ENCODE data around the gene CD2BP2. TPM values are rescaled to one million over a fixed set of nuclear protein-coding genes. Genes with fewer than 3 reads are reported as not detected.

CD2BP2 gene
- total and polyA plus RNA-seq, 8 donors = 42.9 to 59.1 (median 52.7) TPM

GRCh38 chr16:30356401-30357084, 1.4 kb upstream of the CD2BP2 start:
- Histone ChIP-seq H3K27ac (peak overlapping the region; percentile 98), H3K27me3 (no peaks in the 10 kb centered on the region), H3K9me3 (no peaks in the 10 kb centered on the region), H3K4me1 (peaks cover 22 to 48% of the 10 kb centered on the region in 2 donors), H3K36me3 (peaks cover 0 to 72% of the 10 kb centered on the region in 2 donors), H3K4me3 (peak overlapping the region; percentile 72 to 92)
- no peak for ATAC-seq
- peak in 2 of 4 donors; percentile 34 to 63 for DNase-seq
- TF ChIP-seq, protein P1, sequence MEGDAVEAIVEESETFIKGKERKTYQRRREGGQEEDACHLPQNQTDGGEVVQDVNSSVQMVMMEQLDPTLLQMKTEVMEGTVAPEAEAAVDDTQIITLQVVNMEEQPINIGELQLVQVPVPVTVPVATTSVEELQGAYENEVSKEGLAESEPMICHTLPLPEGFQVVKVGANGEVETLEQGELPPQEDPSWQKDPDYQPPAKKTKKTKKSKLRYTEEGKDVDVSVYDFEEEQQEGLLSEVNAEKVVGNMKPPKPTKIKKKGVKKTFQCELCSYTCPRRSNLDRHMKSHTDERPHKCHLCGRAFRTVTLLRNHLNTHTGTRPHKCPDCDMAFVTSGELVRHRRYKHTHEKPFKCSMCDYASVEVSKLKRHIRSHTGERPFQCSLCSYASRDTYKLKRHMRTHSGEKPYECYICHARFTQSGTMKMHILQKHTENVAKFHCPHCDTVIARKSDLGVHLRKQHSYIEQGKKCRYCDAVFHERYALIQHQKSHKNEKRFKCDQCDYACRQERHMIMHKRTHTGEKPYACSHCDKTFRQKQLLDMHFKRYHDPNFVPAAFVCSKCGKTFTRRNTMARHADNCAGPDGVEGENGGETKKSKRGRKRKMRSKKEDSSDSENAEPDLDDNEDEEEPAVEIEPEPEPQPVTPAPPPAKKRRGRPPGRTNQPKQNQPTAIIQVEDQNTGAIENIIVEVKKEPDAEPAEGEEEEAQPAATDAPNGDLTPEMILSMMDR (IDR thresholded peaks at IDR 0.05) = no peak
- intact Hi-C loops (cut with DNase I) = no loop called here

DNA sequence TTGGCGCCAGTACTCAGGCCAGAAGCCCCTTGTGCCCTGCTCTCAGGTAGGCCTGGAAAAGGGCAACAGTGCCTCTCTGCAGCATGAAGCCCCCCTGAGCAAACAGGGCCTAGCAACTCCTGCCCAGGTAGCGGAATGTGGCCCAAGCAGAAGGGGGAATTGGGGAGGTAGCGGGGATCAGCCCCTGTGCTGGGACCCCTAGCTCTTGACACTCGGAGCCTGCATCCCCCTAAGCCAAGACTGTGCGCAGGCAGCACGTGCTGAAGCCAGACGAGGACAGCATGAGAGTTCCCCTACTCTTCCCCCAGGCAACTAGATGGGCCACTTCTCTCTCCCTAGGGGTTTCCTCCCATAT, 823 bp upstream of the CD2BP2 start:
- peak overlapping the region; percentile 98 for H3K27ac ChIP-seq
- ATAC-seq (no peak), DNase-seq (no peak)
- peaks cover 22 to 54% of the 10 kb centered on the region in 2 donors for H3K4me1 ChIP-seq
- intact Hi-C loops (cut with DNase I) = no loop called here
- peaks cover 0 to 72% of the 10 kb centered on the region in 2 donors for H3K36me3 ChIP-seq
- TF ChIP-seq, protein P1 (IDR thresholded peaks at IDR 0.05) = no peak
- H3K9me3 ChIP-seq = no peaks in the 10 kb centered on the region
- no peaks in the 10 kb centered on the region for H3K27me3 ChIP-seq
- H3K4me3 ChIP-seq = peak overlapping the region; percentile 72 to 92

- intact Hi-C loops (cut with DNase I) = no loop called here
Measured at GRCh38 chr16:30354423-30355143, 525 bp downstream of the CD2BP2 start.

GRCh38 chr16:30353438-30354129, 1.5 kb downstream of the CD2BP2 start:
- intact Hi-C loops (cut with DNase I) = no loop called here
- H3K27ac ChIP-seq = peak overlapping the region in 1 of 2 donors; percentile 98
- peaks cover 0 to 69% of the 10 kb centered on the region in 2 donors for H3K36me3 ChIP-seq

More at GRCh38 chr16:30354423-30355143, 525 bp downstream of the CD2BP2 start:
- H3K27ac ChIP-seq = peak overlapping the region; percentile 98
- DNase-seq = peak in 2 of 4 donors; percentile 37 to 78
- H3K36me3 ChIP-seq = peaks cover 0 to 72% of the 10 kb centered on the region in 2 donors
- peak overlapping the region; percentile 72 to 92 for H3K4me3 ChIP-seq
- no peaks in the 10 kb centered on the region for H3K9me3 ChIP-seq
- H3K4me1 ChIP-seq = peaks cover 22 to 62% of the 10 kb centered on the region in 2 donors
- no peaks in the 10 kb centered on the region for H3K27me3 ChIP-seq
- peak; percentile 31 for ATAC-seq
- TF ChIP-seq, protein P1 (IDR thresholded peaks at IDR 0.05) = no peak

More at GRCh38 chr16:30353438-30354129, 1.5 kb downstream of the CD2BP2 start:
- DNase-seq (peak in 2 of 4 donors; percentile 30 to 76), ATAC-seq (no peak)
- Histone ChIP-seq H3K4me1 (peaks cover 22 to 62% of the 10 kb centered on the region in 2 donors), H3K27me3 (no peaks in the 10 kb centered on the region), H3K4me3 (peak overlapping the region; percentile 72 to 92), H3K9me3 (no peaks in the 10 kb centered on the region)
- TF ChIP-seq, protein P1 (IDR thresholded peaks at IDR 0.05) = no peak

Data from left lung (tissue), 10 donors.